ENCODE data around the gene ARPC1A.

ARPC1A gene

GRCh38 chr7:99296471-99296870, 29.2 kb upstream of the ARPC1A start:
- H3K27ac ChIP-seq (ENCODE audit: insufficient read depth, low read length, poor library complexity, severe bottlenecking): no peak overlapping the region

GRCh38 chr7:99301496-99301895, 24.2 kb upstream of the ARPC1A start:
- no peak overlapping the region for H3K4me3 ChIP-seq (ENCODE audit: insufficient read depth, low read depth, low read length, poor library complexity, severe bottlenecking)
- no peaks in the 10 kb centered on the region for H3K9me3 ChIP-seq (ENCODE audit: control insufficient read depth, low read length)
- no peak overlapping the region for H3K27ac ChIP-seq (ENCODE audit: insufficient read depth, low read length, poor library complexity, severe bottlenecking)
- no peaks in the 10 kb centered on the region for H3K36me3 ChIP-seq (ENCODE audit: control insufficient read depth, insufficient read depth, low read length)
- H3K27me3 ChIP-seq (replicated peaks; ENCODE audit: control insufficient read depth, insufficient read depth, low read length, poor library complexity, severe bottlenecking): no peaks in the 10 kb centered on the region
- no peak for DNase-seq
- H3K4me1 ChIP-seq (ENCODE audit: control insufficient read depth, insufficient read depth, low read length, poor library complexity, severe bottlenecking): no peaks in the 10 kb centered on the region

More at GRCh38 chr7:99296471-99296870, 29.2 kb upstream of the ARPC1A start:
- no peak overlapping the region for H3K4me3 ChIP-seq (ENCODE audit: insufficient read depth, low read depth, low read length, poor library complexity, severe bottlenecking)
- no peak for DNase-seq
- no peaks in the 10 kb centered on the region for H3K9me3 ChIP-seq (ENCODE audit: control insufficient read depth, low read length)
- no peaks in the 10 kb centered on the region for H3K36me3 ChIP-seq (ENCODE audit: control insufficient read depth, insufficient read depth, low read length)
- no peaks in the 10 kb centered on the region for H3K4me1 ChIP-seq (ENCODE audit: control insufficient read depth, insufficient read depth, low read length, poor library complexity, severe bottlenecking)
- no peaks in the 10 kb centered on the region for H3K27me3 ChIP-seq (replicated peaks; ENCODE audit: control insufficient read depth, insufficient read depth, low read length, poor library complexity, severe bottlenecking)

GRCh38 chr7:99305473-99306260, 20.0 kb upstream of the ARPC1A start:
- no peaks in the 10 kb centered on the region for H3K4me1 ChIP-seq (ENCODE audit: control insufficient read depth, insufficient read depth, low read length, poor library complexity, severe bottlenecking)
- no peak overlapping the region for H3K27ac ChIP-seq (ENCODE audit: insufficient read depth, low read length, poor library complexity, severe bottlenecking)
- peaks cover 3% of the 10 kb centered on the region for H3K9me3 ChIP-seq (ENCODE audit: control insufficient read depth, low read length)
- no peaks in the 10 kb centered on the region for H3K27me3 ChIP-seq (replicated peaks; ENCODE audit: control insufficient read depth, insufficient read depth, low read length, poor library complexity, severe bottlenecking)
- DNase-seq: no peak
- no peaks in the 10 kb centered on the region for H3K36me3 ChIP-seq (ENCODE audit: control insufficient read depth, insufficient read depth, low read length)
- no peak overlapping the region for H3K4me3 ChIP-seq (ENCODE audit: insufficient read depth, low read depth, low read length, poor library complexity, severe bottlenecking)

- no peak overlapping the region for H3K4me3 ChIP-seq (ENCODE audit: insufficient read depth, low read depth, low read length, poor library complexity, severe bottlenecking)
- peaks cover 3% of the 10 kb centered on the region for H3K9me3 ChIP-seq (ENCODE audit: control insufficient read depth, low read length)
- no peak overlapping the region for H3K27ac ChIP-seq (ENCODE audit: insufficient read depth, low read length, poor library complexity, severe bottlenecking)
- no peak for DNase-seq
- H3K36me3 ChIP-seq (ENCODE audit: control insufficient read depth, insufficient read depth, low read length): no peaks in the 10 kb centered on the region
- no peaks in the 10 kb centered on the region for H3K27me3 ChIP-seq (replicated peaks; ENCODE audit: control insufficient read depth, insufficient read depth, low read length, poor library complexity, severe bottlenecking)
- no peaks in the 10 kb centered on the region for H3K4me1 ChIP-seq (ENCODE audit: control insufficient read depth, insufficient read depth, low read length, poor library complexity, severe bottlenecking)
These were observed 17.1 kb upstream of the ARPC1A start for GRCh38 chr7:99308461-99309074.

- H3K36me3 ChIP-seq (ENCODE audit: control insufficient read depth, insufficient read depth, low read length): no peaks in the 10 kb centered on the region
- H3K4me3 ChIP-seq (ENCODE audit: insufficient read depth, low read depth, low read length, poor library complexity, severe bottlenecking): no peak overlapping the region
- DNase-seq: no peak
- no peaks in the 10 kb centered on the region for H3K27me3 ChIP-seq (replicated peaks; ENCODE audit: control insufficient read depth, insufficient read depth, low read length, poor library complexity, severe bottlenecking)
- H3K4me1 ChIP-seq (ENCODE audit: control insufficient read depth, insufficient read depth, low read length, poor library complexity, severe bottlenecking): no peaks in the 10 kb centered on the region
- H3K27ac ChIP-seq (ENCODE audit: insufficient read depth, low read length, poor library complexity, severe bottlenecking): no peak overlapping the region
- peaks cover 3% of the 10 kb centered on the region for H3K9me3 ChIP-seq (ENCODE audit: control insufficient read depth, low read length)
These were observed 16.6 kb upstream of the ARPC1A start for GRCh38 chr7:99309111-99309510.

- Histone ChIP-seq H3K4me1 (ENCODE audit: control insufficient read depth, insufficient read depth, low read length, poor library complexity, severe bottlenecking) (no peaks in the 10 kb centered on the region), H3K36me3 (ENCODE audit: control insufficient read depth, insufficient read depth, low read length) (no peaks in the 10 kb centered on the region), H3K4me3 (ENCODE audit: insufficient read depth, low read depth, low read length, poor library complexity, severe bottlenecking) (no peak overlapping the region), H3K27ac (ENCODE audit: insufficient read depth, low read length, poor library complexity, severe bottlenecking) (no peak overlapping the region), H3K27me3 (replicated peaks; ENCODE audit: control insufficient read depth, insufficient read depth, low read length, poor library complexity, severe bottlenecking) (no peaks in the 10 kb centered on the region), H3K9me3 (ENCODE audit: control insufficient read depth, low read length) (peaks cover 3% of the 10 kb centered on the region)
- DNase-seq: no peak
These were observed 15.7 kb upstream of the ARPC1A start for GRCh38 chr7:99310004-99310403.

- no peak for DNase-seq
- Histone ChIP-seq H3K4me3 (ENCODE audit: insufficient read depth, low read depth, low read length, poor library complexity, severe bottlenecking) (no peak overlapping the region), H3K27me3 (replicated peaks; ENCODE audit: control insufficient read depth, insufficient read depth, low read length, poor library complexity, severe bottlenecking) (no peaks in the 10 kb centered on the region), H3K4me1 (ENCODE audit: control insufficient read depth, insufficient read depth, low read length, poor library complexity, severe bottlenecking) (no peaks in the 10 kb centered on the region), H3K36me3 (ENCODE audit: control insufficient read depth, insufficient read depth, low read length) (no peaks in the 10 kb centered on the region), H3K9me3 (ENCODE audit: control insufficient read depth, low read length) (peaks cover 3% of the 10 kb centered on the region), H3K27ac (ENCODE audit: insufficient read depth, low read length, poor library complexity, severe bottlenecking) (no peak overlapping the region)
These were observed 14.0 kb upstream of the ARPC1A start for GRCh38 chr7:99311702-99312101.

- Histone ChIP-seq H3K27ac (ENCODE audit: insufficient read depth, low read length, poor library complexity, severe bottlenecking) (no peak overlapping the region), H3K27me3 (replicated peaks; ENCODE audit: control insufficient read depth, insufficient read depth, low read length, poor library complexity, severe bottlenecking) (no peaks in the 10 kb centered on the region), H3K9me3 (ENCODE audit: control insufficient read depth, low read length) (peaks cover 3% of the 10 kb centered on the region), H3K4me1 (ENCODE audit: control insufficient read depth, insufficient read depth, low read length, poor library complexity, severe bottlenecking) (no peaks in the 10 kb centered on the region), H3K36me3 (ENCODE audit: control insufficient read depth, insufficient read depth, low read length) (no peaks in the 10 kb centered on the region), H3K4me3 (ENCODE audit: insufficient read depth, low read depth, low read length, poor library complexity, severe bottlenecking) (no peak overlapping the region)
- peak; percentile 33 to 56 (median 44) for DNase-seq
These were observed 13.1 kb upstream of the ARPC1A start for GRCh38 chr7:99312316-99313203.

- no peak overlapping the region for H3K4me3 ChIP-seq (ENCODE audit: insufficient read depth, low read depth, low read length, poor library complexity, severe bottlenecking)
- H3K9me3 ChIP-seq (ENCODE audit: control insufficient read depth, low read length): peaks cover 3% of the 10 kb centered on the region
- H3K36me3 ChIP-seq (ENCODE audit: control insufficient read depth, insufficient read depth, low read length): no peaks in the 10 kb centered on the region
- H3K4me1 ChIP-seq (ENCODE audit: control insufficient read depth, insufficient read depth, low read length, poor library complexity, severe bottlenecking): no peaks in the 10 kb centered on the region
- no peak for DNase-seq
- no peak overlapping the region for H3K27ac ChIP-seq (ENCODE audit: insufficient read depth, low read length, poor library complexity, severe bottlenecking)
- H3K27me3 ChIP-seq (replicated peaks; ENCODE audit: control insufficient read depth, insufficient read depth, low read length, poor library complexity, severe bottlenecking): no peaks in the 10 kb centered on the region
These were observed 12.5 kb upstream of the ARPC1A start for GRCh38 chr7:99313204-99313573.

GRCh38 chr7:99314504-99314903, 11.2 kb upstream of the ARPC1A start:
- Histone ChIP-seq H3K4me3 (ENCODE audit: insufficient read depth, low read depth, low read length, poor library complexity, severe bottlenecking) (no peak overlapping the region), H3K36me3 (ENCODE audit: control insufficient read depth, insufficient read depth, low read length) (no peaks in the 10 kb centered on the region), H3K4me1 (ENCODE audit: control insufficient read depth, insufficient read depth, low read length, poor library complexity, severe bottlenecking) (no peaks in the 10 kb centered on the region), H3K27ac (ENCODE audit: insufficient read depth, low read length, poor library complexity, severe bottlenecking) (no peak overlapping the region), H3K27me3 (replicated peaks; ENCODE audit: control insufficient read depth, insufficient read depth, low read length, poor library complexity, severe bottlenecking) (no peaks in the 10 kb centered on the region), H3K9me3 (ENCODE audit: control insufficient read depth, low read length) (peaks cover 3% of the 10 kb centered on the region)
- DNase-seq: no peak
